ENCODE results near the gene AKIP1.

DNA sequence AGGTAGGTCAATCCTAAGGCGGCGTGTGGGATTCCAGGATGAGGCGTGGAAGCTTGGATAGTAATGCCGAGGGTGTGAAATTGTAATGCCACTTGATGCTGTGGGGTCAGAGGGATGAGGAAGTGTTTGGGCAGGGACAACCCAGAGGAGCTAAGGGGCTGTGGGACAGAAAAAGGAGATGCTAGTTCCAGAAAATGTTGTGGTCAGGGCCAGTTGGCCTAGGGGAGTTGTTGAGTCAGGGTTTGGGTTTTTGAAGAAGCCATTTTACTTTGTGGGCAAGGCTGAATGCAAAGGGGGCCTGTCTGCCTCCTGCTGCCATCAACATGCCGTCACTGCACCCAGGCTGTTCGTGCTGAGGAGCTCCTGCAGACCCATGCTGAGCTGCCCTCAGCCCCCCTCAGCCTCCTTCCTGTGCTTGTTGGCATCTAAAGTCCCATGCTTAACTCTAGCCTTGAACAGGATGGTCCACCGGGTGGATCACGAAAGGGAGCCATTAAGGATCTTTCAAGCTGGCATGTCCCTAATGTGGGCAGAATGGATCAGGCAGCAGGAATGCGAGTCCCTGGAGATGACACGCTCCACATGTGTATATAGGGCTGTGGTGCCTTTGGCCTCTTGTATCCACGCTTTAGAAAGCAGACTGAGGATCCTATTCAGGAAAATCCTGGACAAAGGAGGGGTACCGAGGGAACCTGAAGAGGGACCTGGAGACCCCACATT, 19.6 kb downstream of the AKIP1 start:
- TF ChIP-seq, protein P1, sequence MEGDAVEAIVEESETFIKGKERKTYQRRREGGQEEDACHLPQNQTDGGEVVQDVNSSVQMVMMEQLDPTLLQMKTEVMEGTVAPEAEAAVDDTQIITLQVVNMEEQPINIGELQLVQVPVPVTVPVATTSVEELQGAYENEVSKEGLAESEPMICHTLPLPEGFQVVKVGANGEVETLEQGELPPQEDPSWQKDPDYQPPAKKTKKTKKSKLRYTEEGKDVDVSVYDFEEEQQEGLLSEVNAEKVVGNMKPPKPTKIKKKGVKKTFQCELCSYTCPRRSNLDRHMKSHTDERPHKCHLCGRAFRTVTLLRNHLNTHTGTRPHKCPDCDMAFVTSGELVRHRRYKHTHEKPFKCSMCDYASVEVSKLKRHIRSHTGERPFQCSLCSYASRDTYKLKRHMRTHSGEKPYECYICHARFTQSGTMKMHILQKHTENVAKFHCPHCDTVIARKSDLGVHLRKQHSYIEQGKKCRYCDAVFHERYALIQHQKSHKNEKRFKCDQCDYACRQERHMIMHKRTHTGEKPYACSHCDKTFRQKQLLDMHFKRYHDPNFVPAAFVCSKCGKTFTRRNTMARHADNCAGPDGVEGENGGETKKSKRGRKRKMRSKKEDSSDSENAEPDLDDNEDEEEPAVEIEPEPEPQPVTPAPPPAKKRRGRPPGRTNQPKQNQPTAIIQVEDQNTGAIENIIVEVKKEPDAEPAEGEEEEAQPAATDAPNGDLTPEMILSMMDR (IDR thresholded peaks at IDR 0.05; ENCODE audit: extremely low read depth in 1 of 2, insufficient read depth in 1 of 2, low read depth in 1 of 2, low read length in 2 of 2) = no peak
- TF ChIP-seq POLR2A (IDR thresholded peaks at IDR 0.05; ENCODE audit: low read depth, low read length) = no peak
- no peak for TF ChIP-seq EZH2 (IDR thresholded peaks at IDR 0.05; ENCODE audit: borderline replicate concordance, low read depth, low read length, severe bottlenecking)
- TF ChIP-seq POLR2AphosphoS5 (IDR thresholded peaks at IDR 0.05; ENCODE audit: insufficient read depth, low read depth, low read length) = no peak
- TF ChIP-seq, protein P2, sequence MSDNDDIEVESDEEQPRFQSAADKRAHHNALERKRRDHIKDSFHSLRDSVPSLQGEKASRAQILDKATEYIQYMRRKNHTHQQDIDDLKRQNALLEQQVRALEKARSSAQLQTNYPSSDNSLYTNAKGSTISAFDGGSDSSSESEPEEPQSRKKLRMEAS (IDR thresholded peaks at IDR 0.05; ENCODE audit: insufficient read depth, insufficient read length) = no peak
- TF ChIP-seq FOS (IDR thresholded peaks at IDR 0.05; ENCODE audit: borderline replicate concordance, insufficient read depth, low read length) = no peak
- no peak for TF ChIP-seq GATA2 (IDR thresholded peaks at IDR 0.05; ENCODE audit: insufficient read depth, insufficient read length, low read depth, low read length)
- no peak for TF ChIP-seq MYC (IDR thresholded peaks at IDR 0.05; ENCODE audit: low read depth, low read length)
